T-helper 17 cell (primary cell): ENCODE data around the gene P2RX7. TPM values are rescaled to one million over a fixed set of nuclear protein-coding genes. Genes with fewer than 3 reads are reported as not detected.
A peak's percentile ranks its signal among the peaks of the same experiment; 100 is the strongest.
"Not testable (repeated sequence)": the region's sequence is repeated elsewhere in the genome, so short reads cannot be mapped to it uniquely, and the experiment has no call there.

Experiments
- ATAC-seq: fragments of 150-1000 bp; cut with Tn5 transposase; 2 replicates; pipeline ENCODE4 v1.10.0; 2021; ENCODE audit warnings: mild to moderate bottlenecking, moderate library complexity
- DNase-seq, 3 donors: peaks; one replicate each; pipeline versions ENCODE4 v3.0.0 to v3.0.0-alpha.2; 2020 to 2021
- H3K9me3 ChIP-seq: one replicate; pipeline ENCODE4 v1.7.0; 2013; ENCODE audit warnings: low read length, mild to moderate bottlenecking; ENCODE audit not compliant: control insufficient read depth, poor library complexity, severe bottlenecking
- H3K27ac Mint-ChIP-seq: one replicate; pipeline ENCODE4 v1.8.0; 2022; ENCODE audit warnings: mild to moderate bottlenecking, moderate library complexity, mixed read lengths
- H3K27me3 Mint-ChIP-seq: one replicate; pipeline ENCODE4 v1.8.0; 2022; ENCODE audit warnings: mixed read lengths
- H3K36me3 Mint-ChIP-seq: one replicate; pipeline ENCODE4 v1.8.0; 2022; ENCODE audit warnings: low read depth, mixed read lengths
- H3K4me1 Mint-ChIP-seq: one replicate; pipeline ENCODE4 v1.8.0; 2022; ENCODE audit warnings: mild to moderate bottlenecking, mixed read lengths
- H3K4me3 Mint-ChIP-seq: one replicate; pipeline ENCODE4 v1.8.0; 2022; ENCODE audit warnings: mild to moderate bottlenecking, moderate library complexity, mixed read lengths
- total RNA-seq, 4 donors: library from RNA in 2 of 4; stranded (reverse) in 2 of 4; gene quantifications; one replicate each; pipeline ENCODE4 v1.2.3 and lab custom pipeline; 2022 to 2026

P2RX7 gene
- total RNA-seq, 2 donors from 2014 or later: 6.3 to 10.4 TPM

GRCh38 chr12:121217063-121217462, 84.4 kb downstream of the P2RX7 start:
- H3K27ac Mint-ChIP-seq: no peak overlapping the region
- H3K9me3 ChIP-seq: no peaks in the 10 kb centered on the region
- DNase-seq (no peak), ATAC-seq (no peak)
- H3K27me3 Mint-ChIP-seq: no peaks in the 10 kb centered on the region
- H3K36me3 Mint-ChIP-seq: peaks cover 13% of the 10 kb centered on the region
- H3K4me1 Mint-ChIP-seq: peaks cover 27% of the 10 kb centered on the region
- peak overlapping the region; percentile 45 for H3K4me3 Mint-ChIP-seq

- peaks cover 27% of the 10 kb centered on the region for H3K4me1 Mint-ChIP-seq
- H3K36me3 Mint-ChIP-seq: peaks cover 13% of the 10 kb centered on the region
- H3K27ac Mint-ChIP-seq: no peak overlapping the region
- H3K27me3 Mint-ChIP-seq: no peaks in the 10 kb centered on the region
- DNase-seq (no peak), ATAC-seq (no peak)
- H3K4me3 Mint-ChIP-seq: no peak overlapping the region
- H3K9me3 ChIP-seq: no peaks in the 10 kb centered on the region
Measured at GRCh38 chr12:121217761-121218160, 85.1 kb downstream of the P2RX7 start.

DNA sequence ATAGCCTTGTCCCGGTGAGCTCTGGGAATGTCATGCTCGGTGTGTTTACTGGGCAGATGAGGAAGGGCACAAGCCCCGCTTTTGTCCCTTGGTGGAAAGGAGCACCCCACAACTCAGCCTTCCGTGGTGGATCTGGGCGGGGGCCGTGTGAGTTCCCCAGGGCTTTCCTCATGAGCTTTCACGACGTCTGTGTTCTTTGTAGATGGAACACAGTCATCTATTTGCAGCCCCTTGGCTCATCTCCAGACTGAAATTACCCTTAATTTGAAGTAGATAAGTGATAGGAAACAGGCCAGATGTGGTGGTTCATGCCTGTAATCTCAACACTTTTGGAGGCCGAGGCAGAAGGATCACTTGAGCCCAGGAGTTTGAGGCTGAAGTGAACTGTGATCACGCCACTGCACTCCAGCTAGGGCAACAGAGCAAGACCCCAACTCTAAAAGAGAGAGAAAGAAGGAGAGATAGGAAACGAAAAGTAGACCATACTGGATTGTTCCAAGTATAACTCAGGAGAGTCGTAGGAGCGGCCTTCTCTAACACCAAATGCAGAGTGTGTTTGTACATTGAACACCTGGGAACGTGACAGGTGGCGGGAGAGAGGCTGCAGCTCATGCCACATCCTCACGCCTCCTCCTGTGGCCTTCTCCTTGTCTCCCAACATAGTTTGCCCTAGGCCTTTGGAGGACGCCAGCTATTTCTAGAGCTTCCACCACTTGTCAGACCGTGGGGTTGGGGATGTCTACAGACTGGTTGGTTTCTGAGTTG, 86.1 kb downstream of the P2RX7 start:
- Mint-ChIP-seq H3K27ac (peak overlapping the region; percentile 65), H3K36me3 (peaks cover 13% of the 10 kb centered on the region), H3K27me3 (no peaks in the 10 kb centered on the region), H3K4me3 (no peak overlapping the region), H3K4me1 (peaks cover 35% of the 10 kb centered on the region)
- no peak for ATAC-seq
- no peaks in the 10 kb centered on the region for H3K9me3 ChIP-seq
- no peak for DNase-seq

DNA sequence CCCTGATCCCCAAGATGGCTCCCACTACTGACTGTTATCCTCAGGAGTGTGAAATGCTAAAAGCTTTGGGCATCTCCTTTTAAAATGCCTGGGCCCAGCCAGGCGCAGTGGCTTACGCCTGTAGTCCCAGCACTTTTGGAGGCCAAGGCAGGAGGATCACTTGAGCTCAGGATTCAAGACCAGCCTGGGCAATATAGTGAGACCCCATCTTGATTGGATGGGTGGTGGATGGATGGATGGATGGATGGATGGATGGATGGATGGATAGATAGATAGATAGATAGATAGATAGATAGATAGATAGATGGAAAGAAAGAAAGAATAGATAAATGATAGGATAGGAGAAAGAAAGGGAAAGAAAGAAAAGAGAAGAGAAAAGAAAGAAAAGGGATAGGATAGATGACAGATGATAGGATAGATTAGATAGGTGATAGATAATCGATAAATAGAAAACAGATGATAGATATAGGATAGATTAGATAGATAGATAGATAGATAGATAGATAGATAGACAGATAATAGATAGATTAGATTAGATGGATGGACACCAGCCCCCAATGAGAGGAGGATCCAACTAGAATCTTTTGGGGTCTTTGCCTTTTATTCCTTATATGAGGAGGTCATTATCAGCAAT, 86.8 kb downstream of the P2RX7 start:
- Mint-ChIP-seq H3K4me3 (no peak overlapping the region), H3K27ac (peak overlapping the region; percentile 65), H3K36me3 (peaks cover 11% of the 10 kb centered on the region), H3K4me1 (peaks cover 37% of the 10 kb centered on the region), H3K27me3 (no peaks in the 10 kb centered on the region)
- DNase-seq: no peak
- no peak for ATAC-seq
- no peaks in the 10 kb centered on the region for H3K9me3 ChIP-seq

GRCh38 chr12:121222847-121223246, 90.2 kb downstream of the P2RX7 start:
- DNase-seq: no peak
- Mint-ChIP-seq H3K27me3 (no peaks in the 10 kb centered on the region), H3K4me3 (no peak overlapping the region), H3K27ac (peak overlapping the region; percentile 88), H3K36me3 (peaks cover 8% of the 10 kb centered on the region), H3K4me1 (peaks cover 41% of the 10 kb centered on the region)
- no peaks in the 10 kb centered on the region for H3K9me3 ChIP-seq
- peak; percentile 17 for ATAC-seq

DNA sequence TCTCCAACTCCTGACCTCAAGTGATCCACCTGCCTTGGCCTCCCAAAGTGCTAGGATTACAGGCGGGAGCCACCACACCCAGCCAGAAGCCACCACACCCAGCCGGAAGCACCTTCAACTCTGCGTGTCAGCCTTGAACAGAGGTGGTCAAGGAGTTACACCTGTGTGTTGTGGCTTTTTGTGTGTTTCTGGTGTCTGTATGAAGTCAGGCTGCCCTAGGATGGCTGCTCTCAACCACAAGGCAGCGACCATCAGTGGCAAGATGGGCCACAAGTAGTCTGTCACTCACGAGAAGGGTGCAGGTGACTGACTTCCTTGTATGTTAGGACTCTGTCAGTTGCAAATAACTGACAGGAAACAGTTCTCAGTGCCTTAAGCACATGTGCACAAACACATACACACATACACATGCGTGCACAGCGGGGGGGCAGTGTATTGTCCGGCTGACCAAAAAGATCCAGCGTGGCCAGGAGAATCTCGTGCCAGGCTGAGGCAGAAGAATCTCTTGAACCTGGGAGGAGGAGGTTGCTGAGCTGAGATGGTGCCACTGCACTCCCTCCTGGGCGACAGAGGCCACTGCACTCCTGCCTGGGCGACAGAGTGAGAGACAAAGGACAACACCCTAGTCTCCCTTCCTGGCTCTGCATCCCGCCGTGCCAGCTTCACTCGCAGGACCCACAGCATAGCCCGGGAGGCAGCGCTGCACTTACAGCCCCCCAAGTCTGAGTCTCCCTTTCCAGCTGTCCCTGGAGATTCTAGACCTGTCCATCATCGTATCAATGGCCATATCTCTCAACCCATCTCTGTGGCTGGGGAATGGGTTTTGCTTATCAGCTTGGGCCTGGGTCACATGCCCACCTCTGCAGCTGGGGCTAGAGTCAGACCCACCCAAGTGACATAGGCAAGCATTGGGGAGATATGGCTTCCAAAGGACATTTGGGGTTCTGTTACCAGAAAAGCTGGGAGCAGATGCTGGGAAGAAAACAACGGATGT, 90.9 kb downstream of the P2RX7 start:
- H3K27ac Mint-ChIP-seq: peak overlapping the region; percentile 88
- H3K4me3 Mint-ChIP-seq: peak overlapping the region; percentile 64
- peak; percentile 64 for ATAC-seq
- no peaks in the 10 kb centered on the region for H3K27me3 Mint-ChIP-seq
- DNase-seq: no peak
- H3K36me3 Mint-ChIP-seq: peaks cover 8% of the 10 kb centered on the region
- peaks cover 41% of the 10 kb centered on the region for H3K4me1 Mint-ChIP-seq
- no peaks in the 10 kb centered on the region for H3K9me3 ChIP-seq

GRCh38 chr12:121224591-121224990, 91.9 kb downstream of the P2RX7 start:
- H3K4me3 Mint-ChIP-seq: peak overlapping the region; percentile 82
- ATAC-seq (peak; percentile 84), DNase-seq (peak in 2 of 3 donors; percentile 33 to 36)
- peak overlapping the region; percentile 88 for H3K27ac Mint-ChIP-seq
- no peaks in the 10 kb centered on the region for H3K27me3 Mint-ChIP-seq
- H3K4me1 Mint-ChIP-seq: peaks cover 39% of the 10 kb centered on the region
- no peaks in the 10 kb centered on the region for H3K9me3 ChIP-seq
- peaks cover 4% of the 10 kb centered on the region for H3K36me3 Mint-ChIP-seq

DNA sequence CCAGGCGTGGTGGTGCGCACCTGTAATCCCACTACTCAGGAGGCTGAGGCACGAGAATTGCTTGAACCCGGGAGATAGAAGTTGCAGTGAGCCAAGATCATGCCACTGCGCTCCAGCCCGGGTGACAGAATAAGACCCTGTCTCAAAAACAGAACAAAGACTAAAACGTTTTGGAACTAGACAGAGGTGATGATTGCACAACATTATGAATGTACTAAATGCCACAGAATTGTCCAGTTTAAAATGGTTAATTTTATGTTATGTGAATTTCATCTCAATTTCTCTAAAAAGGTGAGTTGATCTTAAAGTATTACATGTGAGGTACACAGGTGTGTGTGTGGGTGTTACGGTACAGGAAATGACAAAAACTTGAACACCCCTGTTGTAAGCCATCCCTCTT, 93.7 kb downstream of the P2RX7 start:
- no peak overlapping the region for H3K4me3 Mint-ChIP-seq
- no peak for ATAC-seq

GRCh38 chr12:121226871-121227270, 94.2 kb downstream of the P2RX7 start:
- peaks cover 33% of the 10 kb centered on the region for H3K4me1 Mint-ChIP-seq
- H3K4me3 Mint-ChIP-seq, ATAC-seq, H3K9me3 ChIP-seq, H3K27me3 Mint-ChIP-seq, DNase-seq, H3K36me3 Mint-ChIP-seq: not testable (repeated sequence)
- H3K27ac Mint-ChIP-seq: peak overlapping the region; percentile 88

More for the DNA sequence above, 93.7 kb downstream of the P2RX7 start:
- Mint-ChIP-seq H3K36me3 (peaks cover 4% of the 10 kb centered on the region), H3K27me3 (no peaks in the 10 kb centered on the region), H3K27ac (peak overlapping the region; percentile 88), H3K4me1 (peaks cover 33% of the 10 kb centered on the region)
- no peak for DNase-seq
- H3K9me3 ChIP-seq: no peaks in the 10 kb centered on the region

DNA sequence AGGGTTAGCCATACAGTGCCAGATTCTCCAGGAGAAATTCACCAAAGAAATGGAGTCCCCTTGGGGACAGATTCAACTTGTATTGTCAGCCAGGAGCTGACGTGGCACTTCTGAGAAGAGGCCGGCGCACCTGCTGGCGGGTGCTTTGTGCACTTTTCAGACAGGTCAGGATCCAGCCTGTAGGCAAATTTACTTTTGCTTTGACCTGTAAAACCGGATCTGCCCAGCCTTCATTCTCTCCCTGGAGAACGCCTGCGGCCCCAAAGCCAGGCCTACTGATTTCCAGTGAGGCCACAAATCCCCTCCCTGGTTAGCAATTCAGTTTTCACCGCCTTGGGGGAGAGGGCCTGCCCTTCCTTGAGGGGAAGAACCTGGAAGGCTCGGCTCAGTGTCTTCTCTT, 94.6 kb downstream of the P2RX7 start:
- peak overlapping the region; percentile 87 for H3K27ac Mint-ChIP-seq
- H3K36me3 Mint-ChIP-seq: no peaks in the 10 kb centered on the region
- peak overlapping the region; percentile 50 for H3K4me3 Mint-ChIP-seq
- DNase-seq (no peak), ATAC-seq (no peak)
- H3K27me3 Mint-ChIP-seq: no peaks in the 10 kb centered on the region
- H3K4me1 Mint-ChIP-seq: peaks cover 31% of the 10 kb centered on the region
- no peaks in the 10 kb centered on the region for H3K9me3 ChIP-seq

- Mint-ChIP-seq H3K36me3 (peaks cover 2% of the 10 kb centered on the region), H3K27me3 (no peaks in the 10 kb centered on the region)
Measured at GRCh38 chr12:121228919-121229665, 96.4 kb downstream of the P2RX7 start.

DNA sequence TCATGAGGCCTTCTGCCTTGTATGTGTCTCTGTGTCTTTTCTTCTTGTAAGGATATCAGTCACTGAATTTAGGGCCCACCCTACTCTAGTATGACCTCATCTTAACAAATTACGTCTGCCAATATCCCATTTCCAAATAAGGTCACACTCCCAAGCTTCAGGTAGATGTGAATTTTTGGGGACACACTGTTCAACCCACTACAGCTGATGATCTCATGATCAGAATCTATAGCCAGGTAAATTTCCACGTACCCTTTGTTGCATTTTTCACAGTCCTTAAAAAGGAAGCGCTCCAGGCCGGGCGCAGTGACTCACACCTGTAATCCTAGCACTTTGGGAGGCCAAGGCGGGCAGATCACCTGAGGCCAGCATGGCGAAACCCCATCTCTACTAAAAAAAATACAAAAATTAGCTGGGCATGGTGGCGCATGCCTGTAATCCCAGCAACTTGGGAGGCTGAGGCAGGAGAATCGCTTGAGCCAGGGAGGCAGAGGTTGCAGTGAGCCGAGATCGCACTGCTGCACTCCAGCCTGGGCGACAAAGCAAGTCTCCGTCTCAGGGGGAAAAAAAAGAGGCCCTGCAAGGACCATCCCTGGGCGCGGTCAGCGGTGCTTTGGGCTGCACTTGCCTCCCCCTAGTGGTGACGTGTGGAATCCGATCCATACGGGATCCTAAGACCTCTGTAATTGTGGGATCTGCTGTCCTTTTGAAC, 97.3 kb downstream of the P2RX7 start:
- peak overlapping the region; percentile 56 for H3K27ac Mint-ChIP-seq

More at GRCh38 chr12:121228919-121229665, 96.4 kb downstream of the P2RX7 start:
- Mint-ChIP-seq H3K27ac (peak overlapping the region; percentile 62), H3K4me1 (peaks cover 16% of the 10 kb centered on the region), H3K4me3 (no peak overlapping the region)
- H3K9me3 ChIP-seq: no peaks in the 10 kb centered on the region
- ATAC-seq (no peak), DNase-seq (no peak)

More for the DNA sequence above, 97.3 kb downstream of the P2RX7 start:
- ATAC-seq (peak; percentile 75), DNase-seq (peak; percentile 38 to 45 (median 45))
- not testable (repeated sequence) for H3K9me3 ChIP-seq, H3K27me3 Mint-ChIP-seq, H3K4me1 Mint-ChIP-seq, H3K36me3 Mint-ChIP-seq
- peak overlapping the region; percentile 36 for H3K4me3 Mint-ChIP-seq
